NCI-H2107 treated with DMSO at 0.1 percent for 48 hours (cell line): Measurements from ENCODE around the gene PPP1R13B.

Experiments
- DNase-seq: peaks from one replicate; lab custom pipeline; 2025; ENCODE audit not compliant: unreplicated experiment; lab: John Stamatoyannopoulos, UW

The PPP1R13B gene

DNA sequence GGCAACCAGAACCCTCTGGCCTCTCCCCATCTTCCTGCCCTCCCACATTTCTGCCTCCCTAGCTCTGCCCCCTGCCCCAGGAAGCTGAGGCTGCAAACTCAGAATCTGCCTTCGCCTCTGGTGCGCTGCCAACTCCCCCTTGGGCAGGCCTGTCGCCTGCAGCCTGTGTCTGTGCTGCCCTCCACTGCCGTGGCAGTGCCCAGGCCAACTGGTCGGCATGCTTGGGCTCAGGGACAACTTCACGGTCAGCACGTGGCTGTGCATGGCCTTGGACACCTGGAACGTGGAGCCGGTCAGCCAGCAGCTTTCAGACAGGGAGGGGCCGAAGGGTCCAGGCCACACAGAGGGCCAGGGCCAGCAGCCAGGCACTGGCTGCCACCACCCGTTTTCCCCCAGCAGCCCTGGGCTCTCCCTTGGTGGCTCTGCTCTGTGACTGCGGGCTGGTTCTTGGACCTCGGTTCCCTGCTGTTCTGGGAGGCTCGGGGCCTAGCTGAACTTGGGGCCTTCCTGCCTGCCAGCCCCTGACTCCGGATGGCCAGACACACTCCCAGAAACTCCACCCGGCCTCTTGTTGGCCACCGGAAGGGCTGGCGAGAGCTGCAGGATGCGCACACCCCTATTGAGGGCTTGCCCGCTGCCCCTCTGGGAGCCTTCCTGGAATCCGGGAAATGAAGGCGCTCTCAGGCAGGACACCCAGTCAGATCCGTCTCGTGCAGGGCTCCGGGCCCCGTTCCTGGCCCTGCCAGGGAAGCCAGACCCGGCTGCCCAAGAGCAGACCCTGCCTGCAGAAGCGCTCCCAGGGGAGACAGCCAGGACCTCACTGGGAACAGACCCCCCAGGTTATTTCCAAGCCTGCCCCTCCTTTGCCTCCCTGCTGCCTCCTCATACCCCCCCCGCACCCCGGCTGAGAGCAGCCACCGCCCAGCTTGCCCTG, 34.2 kb upstream of the PPP1R13B start:
- DNase-seq, result no peak

DNA sequence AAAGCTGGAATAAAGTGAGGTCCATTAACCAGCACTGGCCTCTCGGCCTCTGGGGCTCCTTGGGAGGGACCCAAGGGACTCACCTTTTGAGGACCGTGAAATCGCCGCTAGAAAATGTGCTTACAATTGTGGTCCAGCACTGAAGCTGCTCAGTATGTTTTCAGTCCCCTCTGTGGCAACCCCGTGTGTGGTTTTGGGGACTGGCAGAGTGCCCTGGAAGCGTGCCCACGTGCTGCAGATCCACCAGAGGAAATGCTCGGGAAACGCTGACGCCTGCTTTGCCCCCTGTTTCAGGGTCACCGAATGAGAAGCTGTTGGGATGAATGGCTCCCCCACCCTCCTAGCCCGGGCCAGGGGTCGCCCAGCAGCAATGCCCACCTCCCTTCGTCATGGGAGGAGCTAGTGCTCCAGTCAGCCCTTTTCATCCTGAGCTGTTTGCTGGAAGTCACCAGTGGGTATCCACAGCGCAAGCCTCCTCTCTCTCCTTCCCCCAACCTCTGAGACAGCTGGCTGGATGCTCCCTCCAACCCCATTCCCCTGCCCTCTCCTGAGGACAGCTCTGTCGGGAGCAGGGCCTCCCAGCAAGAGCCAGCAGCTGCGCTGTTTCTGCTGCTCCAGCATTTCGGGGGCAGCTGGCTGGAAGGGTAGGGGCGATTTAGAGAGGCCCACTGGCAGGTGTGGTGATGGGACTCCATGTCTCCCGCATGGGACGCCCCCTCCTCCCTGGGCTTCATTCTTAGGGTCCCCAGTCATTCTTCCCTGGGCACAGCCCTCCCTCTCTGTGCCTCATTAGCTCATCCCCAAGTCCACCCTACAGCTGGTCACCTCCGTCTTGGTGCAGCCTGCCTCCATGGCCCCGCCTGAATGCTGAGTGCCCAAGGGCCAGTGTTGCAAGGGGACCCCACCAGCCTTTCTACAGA, 33.2 kb upstream of the PPP1R13B start:
- DNase-seq, result peak; percentile 32

DNA sequence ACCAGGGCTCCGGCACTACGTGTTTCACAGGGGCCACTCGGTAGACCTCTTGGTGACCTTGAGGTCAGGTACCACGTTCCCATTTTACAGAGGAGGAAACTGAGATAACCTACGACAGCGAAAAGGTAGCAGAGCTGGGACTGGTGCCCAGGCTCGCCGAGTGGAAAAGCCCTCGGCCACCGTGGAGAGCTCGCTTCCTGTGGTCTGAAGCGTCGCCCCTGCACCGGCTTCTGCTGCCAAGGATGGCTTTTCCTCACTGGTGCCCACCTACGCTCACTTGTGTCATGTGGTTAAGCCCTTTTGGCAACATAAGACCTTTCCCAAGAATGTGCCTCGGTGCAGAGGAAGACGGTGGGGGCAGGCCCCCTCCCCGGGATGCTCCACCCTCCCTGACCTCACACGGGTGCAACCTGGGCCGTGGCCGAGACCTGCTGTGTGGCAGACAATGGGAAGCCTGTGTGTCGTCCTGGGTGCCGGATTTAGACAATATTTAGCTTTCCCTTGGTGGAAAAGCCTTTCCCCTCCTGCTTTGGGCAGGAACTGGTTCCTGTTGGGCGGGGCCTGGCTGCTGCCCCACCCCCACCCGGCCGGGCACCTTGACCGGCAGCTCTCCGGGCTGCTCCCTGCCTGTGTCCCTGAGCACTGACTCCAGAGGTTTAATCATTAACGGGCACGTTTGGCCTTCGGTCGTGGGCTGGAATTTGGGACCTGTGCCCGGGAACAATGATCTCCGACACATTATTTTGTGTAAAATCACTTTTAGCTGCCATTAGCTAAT, 32.4 kb upstream of the PPP1R13B start:
- no peak for DNase-seq

DNA sequence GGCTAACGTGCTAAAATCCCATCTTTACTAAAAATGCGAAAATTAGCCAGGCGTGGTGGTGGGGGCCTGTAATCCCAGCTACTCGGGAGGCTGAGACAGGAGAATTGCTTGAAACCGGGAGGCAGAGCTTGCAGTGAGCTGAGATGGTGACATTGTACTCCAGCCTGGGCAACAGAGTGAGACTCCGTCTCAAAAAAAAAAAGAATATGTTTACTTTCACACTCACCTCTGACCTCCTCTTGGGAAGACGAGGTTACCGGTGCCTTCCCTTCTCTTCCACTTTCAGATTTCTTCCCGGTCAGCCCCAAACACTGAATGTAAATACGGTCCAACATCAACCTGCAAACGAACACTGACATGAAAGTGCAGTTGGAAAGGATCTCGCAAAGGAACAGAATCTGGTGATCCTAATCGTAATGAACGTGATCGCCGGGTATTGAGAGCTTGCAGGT, 31.8 kb upstream of the PPP1R13B start:
- DNase-seq, result no peak

DNA sequence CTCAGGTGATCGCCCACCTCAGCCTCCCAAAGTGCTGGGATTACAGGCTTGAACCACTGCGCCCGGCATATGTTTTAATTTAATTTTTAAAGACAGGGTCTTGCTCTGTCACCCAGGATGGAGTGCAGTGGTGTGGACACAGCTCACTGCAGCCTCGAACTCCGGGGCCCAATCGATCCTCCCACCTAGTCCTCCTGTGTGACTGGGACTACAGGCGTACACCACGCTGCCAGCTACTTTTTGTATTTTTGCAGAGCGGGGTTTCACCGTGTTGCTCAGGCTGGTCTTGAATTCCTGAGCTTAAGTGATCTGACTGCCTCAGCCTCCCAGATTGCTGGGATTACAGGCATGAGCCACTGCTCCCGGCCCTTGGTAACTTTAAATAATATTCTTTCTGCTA, 30.8 kb upstream of the PPP1R13B start:
- no peak for DNase-seq

DNA sequence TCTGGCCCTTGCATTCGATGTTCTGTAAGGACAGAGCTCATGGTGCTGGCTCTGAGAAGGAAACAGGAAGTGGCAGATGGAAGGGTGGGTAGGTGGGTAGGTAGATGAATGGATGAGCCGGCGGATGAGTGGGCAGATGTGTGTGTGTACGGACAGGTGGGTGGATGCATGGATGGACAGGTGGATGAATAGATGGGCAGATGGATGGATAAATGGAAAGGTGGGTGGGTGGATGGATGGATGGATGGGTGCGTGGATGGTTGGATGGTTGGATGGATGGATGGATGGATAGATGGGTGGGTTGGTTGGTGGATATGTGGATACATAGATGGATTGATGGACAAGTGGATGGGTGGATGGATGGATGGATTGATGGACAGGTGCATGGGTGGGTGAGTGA, 27.6 kb upstream of the PPP1R13B start:
- DNase-seq, result no peak

DNA sequence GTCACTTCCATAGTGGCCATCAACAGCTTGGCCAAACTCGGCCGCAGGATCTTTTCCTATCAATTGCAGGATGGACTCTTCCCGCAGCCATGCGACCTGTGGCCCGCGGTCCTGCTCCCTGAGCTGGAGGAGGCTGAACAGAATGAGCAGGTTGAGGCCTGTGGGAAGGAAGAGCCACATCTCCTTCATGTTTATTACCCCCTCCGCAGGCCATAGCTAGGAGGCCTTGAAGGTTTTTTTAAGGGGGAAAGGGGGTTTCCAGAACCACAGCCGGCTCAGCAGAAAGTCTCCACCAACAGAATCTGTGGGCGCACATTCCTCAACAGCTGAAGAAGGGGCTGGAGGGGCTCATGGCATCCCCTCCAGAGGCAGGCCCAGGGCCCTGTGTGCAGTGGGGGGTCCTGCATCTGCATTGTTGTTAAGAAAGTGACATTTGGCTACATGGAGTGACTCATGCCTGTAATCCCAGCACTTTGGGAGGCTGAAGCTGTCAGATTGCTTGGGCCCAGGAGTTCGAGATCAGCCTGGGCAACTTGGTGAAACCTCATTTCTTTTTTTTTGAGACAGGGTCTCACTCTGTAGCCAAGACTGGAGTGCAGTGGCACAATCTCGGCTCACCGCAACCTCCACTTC, 25.2 kb upstream of the PPP1R13B start:
- no peak for DNase-seq

DNA sequence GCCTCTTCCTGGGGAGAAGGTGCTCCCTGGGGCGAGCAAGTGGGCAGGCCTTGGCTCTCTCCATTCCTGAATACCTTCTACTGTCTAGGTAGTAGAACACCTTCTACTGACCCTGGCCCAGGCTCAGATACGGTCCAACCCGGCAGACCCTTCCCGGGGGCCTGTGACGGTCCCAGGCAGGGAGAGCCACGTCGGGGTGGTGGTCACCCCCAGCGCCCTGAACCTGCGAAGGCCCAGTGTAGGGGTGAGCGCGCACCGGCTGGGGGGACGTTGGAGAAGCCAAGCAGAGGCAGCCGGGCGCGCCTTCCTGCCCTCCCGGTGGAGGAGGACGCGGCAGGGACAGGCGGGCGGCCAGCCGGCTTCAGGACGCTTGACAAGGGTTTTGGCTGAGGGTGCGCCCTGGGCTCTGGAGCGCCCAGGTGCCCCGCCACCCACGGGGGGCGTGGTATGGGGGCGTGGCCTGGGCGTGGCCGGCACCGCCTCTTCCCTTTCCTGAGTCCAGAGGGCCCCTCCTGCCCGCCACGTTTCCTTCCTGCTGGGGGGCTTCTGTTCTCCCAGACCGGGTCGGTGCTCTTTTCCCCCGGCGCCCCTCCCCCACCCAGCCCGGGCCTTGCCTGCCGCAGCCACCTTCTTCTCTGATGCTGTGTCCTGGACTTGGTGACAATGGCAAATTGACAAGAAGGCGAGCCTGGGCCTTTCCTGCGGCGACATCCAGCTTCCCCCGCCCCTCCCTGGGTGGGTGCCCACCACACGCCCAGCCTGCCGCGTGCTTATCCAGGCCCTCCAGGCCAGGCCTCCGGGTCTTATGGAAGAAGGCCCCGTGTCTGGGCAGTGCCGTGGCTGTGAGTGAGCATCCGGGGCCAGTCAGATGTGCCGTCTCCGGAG, 24.5 kb upstream of the PPP1R13B start:
- no peak for DNase-seq

DNA sequence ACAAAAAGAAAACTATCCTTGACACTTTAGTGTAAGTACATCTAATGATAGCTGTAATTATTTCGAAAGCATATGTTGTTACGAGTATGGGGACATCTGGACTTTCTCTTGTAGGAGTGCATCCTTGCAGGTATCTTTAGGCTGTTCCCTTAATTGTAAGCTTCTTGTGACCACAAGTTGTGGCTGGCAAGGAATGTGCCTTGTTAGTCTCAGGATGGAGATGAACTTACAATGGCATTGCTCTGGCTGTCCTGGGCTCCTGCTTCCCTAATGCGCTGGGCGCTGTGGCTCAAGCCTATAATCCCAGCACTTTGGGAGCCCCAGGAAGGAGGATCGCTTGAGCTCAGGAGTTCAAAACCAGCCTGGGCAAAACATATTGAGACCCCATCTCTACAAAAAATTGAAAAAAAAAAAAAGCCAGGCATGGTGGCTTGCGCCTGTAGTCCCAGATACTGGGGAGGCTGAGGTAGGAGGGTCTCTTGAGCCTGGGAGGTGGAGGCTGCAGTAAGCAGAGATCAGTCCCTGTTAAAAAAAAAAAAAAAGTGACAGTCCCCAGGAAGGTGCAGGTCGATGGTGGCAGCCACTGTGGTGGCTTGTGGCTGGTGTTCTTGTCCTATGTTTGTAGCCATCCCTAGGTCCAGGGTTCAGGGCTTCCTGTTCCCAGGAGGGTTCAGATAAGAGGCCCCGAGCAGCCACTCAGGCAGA, 23.7 kb upstream of the PPP1R13B start:
- no peak for DNase-seq

DNA sequence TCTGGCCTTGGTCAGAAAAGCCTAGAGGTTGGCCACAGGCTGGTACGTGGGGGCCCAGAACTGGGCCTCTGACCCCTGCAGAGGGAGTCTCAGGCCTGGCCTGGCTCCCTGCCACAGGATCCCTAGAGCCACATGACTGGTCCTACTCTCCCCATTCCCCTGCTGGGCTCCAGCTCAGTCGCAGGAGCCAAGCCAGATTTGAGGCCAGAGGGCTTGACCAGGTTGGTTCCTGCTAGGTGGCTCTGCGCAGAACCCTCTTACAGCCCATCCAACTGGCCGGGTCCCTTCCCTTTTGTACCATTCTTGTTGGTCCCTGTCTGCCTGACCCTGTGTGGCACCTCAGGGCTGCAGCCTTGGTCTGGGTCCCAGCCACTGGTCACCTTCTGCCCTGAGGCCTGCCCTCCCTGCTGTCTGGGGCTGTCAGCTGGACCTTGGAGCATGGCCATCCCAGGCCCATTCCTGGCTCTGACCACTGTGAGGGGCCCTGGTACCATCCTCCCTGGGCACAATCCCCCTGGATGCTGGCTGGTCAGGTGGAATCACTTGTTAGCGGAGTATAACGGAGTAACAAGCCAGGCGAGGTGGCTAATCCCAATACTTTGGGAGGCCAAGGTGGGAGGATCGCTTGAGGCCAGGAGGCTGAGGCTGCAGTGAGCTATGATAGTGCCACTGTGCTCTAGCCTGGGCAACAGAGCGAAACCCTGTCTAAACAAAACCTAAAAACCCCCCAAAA, 22.9 kb upstream of the PPP1R13B start:
- DNase-seq, result no peak

DNA sequence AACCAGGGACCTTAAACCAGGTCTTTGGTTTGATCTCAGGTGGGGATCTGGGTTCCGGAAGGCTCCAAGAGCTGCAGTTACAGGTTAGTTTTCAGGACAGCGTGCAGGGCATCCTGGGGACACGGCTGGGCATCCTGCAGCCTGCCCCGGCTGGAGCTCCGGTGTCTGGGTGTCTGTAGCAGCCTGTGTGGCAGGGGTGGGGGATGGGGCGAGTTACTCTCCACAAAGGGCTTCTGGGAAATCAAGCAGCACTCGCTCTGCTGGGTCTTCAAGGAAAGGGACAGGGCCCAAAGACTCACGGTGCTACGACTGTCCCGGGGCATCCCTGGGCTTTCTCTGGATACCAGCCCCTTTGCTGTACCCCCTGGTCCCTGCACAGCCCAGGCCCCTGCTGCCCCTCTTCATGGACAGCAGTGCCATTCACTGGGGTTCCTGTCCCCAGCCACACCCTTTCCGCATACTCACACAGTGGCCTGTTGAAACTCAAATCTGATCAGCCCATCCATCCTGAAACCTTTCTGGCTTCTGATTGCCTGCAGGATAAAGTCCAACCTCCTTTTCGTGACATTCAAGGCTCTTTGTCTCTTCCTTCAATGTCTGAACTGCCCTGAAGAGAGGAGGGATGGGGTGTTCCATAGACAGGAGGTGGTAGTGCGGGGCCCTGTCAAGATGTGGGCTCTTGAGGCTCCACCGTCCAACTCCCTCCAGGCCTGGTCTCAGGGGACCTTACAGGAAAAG, 22.2 kb upstream of the PPP1R13B start:
- no peak for DNase-seq

DNA sequence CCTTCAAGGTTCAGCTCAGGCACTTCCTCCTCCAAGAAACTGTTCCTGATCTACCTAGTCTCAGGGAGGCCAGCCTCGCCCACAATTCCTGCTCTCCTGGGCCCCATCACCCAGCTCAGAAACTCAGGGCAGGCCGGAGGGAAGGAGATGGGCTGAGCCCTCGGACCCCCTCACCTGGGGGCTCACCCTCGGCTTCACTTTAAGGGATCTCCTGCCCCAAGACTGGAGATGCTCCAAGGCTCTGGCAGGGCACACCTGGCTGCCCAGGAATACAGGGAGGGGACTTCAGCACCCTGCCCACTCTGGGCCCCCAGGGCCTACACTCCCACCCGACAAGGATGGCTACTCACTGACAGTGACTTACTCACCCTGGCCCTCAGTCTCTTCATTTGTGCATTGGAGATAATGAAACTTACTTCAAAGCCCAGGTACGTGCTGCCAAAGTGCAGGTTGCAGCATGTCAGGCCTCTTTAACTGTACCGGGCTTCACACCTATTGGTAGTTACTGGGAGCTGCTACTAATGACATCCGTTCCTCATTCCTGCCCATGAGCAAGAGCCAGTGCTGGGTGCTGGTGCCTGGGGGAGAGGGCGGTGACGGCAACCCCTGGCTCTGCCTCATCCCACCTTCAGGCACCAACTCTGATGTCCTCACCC, 21.0 kb upstream of the PPP1R13B start:
- no peak for DNase-seq

DNA sequence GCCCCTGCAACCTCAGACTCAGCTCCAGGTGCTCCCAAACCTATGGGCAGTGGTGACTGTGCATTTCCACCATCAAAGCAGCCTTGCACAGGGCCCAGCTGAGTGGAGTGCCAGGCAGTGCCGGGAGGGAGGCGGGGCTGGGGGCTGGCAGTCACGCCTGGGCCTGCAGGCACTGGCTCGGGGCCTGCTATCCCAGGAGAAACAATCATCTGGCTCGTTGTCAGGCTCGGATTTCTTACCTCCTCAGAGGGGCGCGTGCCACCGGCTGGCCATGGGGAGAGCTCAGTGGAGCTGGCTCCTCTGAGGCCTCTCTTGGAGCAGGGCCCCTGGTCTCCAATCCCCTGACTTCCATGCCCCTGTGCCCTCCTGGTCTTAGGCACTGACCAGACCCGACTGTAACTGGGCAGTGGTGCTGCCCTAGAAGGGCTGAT, 20.2 kb upstream of the PPP1R13B start:
- peak; percentile 76 for DNase-seq

DNA sequence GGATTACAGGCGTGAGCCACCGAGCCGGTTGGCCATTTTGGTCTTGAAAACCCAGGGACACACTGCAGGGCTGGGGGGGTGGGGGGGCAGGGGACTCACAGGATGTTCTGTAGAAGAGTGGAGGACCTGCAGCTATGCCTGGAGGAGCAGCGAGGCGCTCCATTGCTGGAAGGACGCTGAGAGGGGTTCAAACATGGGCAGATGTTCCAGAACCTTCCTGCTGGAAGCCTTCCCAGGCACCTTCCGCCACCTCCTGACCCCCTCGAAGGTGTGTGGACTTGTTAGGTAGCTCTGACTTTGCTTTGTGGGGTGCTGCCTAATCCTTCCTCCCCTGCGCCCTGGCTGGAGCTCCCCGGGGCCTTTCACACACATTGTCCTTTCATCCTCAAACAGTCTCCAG, 19.6 kb upstream of the PPP1R13B start:
- DNase-seq, result no peak

DNA sequence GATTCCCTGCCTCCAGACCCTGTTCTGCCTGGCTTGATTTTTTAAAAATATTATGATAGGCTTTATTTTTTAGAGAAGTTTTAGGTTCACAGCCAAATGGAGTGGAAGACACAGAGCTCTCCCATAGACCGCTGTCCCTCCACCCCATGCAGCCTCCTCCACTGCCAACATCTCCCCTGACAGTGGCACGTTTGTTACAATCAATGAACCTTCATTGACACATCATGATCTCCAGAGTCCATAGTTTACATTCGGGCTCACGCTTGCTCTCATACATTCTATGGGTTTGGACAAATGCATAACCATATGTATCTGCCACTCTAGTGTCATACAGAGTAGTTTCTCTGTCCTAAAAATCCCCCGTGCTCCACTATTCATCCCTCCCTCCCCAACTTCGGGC, 15.9 kb upstream of the PPP1R13B start:
- no peak for DNase-seq

DNA sequence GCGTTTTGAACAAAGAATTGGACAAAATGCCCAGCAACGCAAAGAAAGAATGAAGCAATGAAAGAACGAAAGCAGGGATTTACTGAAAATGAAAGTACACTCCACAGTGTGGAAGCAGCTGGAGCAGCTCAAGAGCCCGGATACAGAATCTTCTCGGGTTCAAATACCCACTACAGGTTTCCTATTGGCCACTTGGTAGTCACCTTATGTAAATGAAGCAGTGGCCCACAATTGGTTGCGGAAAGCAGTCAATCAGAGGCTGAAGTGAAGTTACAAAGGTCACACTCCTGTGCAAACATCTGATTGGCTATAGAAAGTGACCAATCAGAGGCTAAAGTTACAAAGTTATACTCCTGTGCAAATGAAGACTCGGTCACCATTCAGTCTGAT, 15.0 kb upstream of the PPP1R13B start:
- DNase-seq, result no peak
